Erythroblast (primary cell): Measurements from ENCODE around the gene ATP6V0E2.

Experiments
- GATA1 ChIP-seq: IDR thresholded peaks from 2 replicates; pipeline ENCODE4 v1.6.1; 2011; ENCODE audit warnings: low read depth, mild to moderate bottlenecking, control low read depth, low read length, moderate library complexity
- POLR2A ChIP-seq: IDR thresholded peaks from 2 replicates; pipeline ENCODE4 v1.6.1; 2011; ENCODE audit warnings: mild to moderate bottlenecking, low read length

- no peak for TF ChIP-seq POLR2A
- TF ChIP-seq GATA1 = no peak
These were observed 7.8 kb downstream of the ATP6V0E2 start for GRCh38 chr7:149881328-149882247.
